ENCODE results near the gene STOML1.

Gene STOML1

DNA sequence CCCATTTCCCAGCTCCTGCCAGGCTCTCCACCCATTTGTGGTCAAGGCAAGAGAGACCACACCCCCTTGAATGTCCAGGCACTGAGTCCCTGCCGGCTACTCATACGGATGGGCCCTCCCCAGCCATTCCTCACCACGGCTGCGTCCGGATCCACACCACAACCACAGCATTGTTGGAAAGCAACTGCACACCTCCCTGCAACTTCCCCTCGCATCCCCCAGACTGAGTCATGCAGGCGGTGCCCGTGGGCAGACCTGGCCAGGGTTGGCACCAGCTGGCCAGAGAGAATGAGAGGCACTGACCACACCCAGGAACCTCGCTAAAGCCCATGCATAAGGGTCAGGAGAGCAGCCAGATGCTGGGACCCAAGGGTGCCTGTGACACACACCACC, 35.4 kb downstream of the STOML1 start:
- H4K20me1 ChIP-seq (ENCODE audit: insufficient read depth, low read length), result no peaks in the 10 kb centered on the region
- no peak overlapping the region for H3K27ac ChIP-seq (ENCODE audit: low read length)
- TF ChIP-seq EZH2phosphoT487 (IDR thresholded peaks at IDR 0.05; ENCODE audit: low read depth) (no peak), CTCF (IDR thresholded peaks at IDR 0.05; ENCODE audit: low read depth, low read length) (no peak)
- no peak overlapping the region for H3K4me2 ChIP-seq (ENCODE audit: low read length)
- no peak overlapping the region for H3K9ac ChIP-seq (ENCODE audit: low read length)
- H3K4me1 ChIP-seq (ENCODE audit: low read length), result peaks cover 10% of the 10 kb centered on the region
- no peaks in the 10 kb centered on the region for H3K79me2 ChIP-seq (ENCODE audit: low read length)
- H3K4me3 ChIP-seq (ENCODE audit: low read length), result no peak overlapping the region
- no peaks in the 10 kb centered on the region for H3K36me3 ChIP-seq (replicated peaks; ENCODE audit: low read depth, low read length)
- H3K27me3 ChIP-seq (ENCODE audit: low read depth, low read length), result no peaks in the 10 kb centered on the region
- H2AFZ ChIP-seq (ENCODE audit: low read depth, low read length), result no peak overlapping the region
- H3K9me3 ChIP-seq (ENCODE audit: insufficient read depth, low read length), result no peaks in the 10 kb centered on the region

GRCh38 chr15:73955861-73956742, 36.0 kb downstream of the STOML1 start:
- H3K9me3 ChIP-seq (ENCODE audit: insufficient read depth, low read length), result no peaks in the 10 kb centered on the region
- no peak overlapping the region for H3K9ac ChIP-seq (ENCODE audit: low read length)
- no peaks in the 10 kb centered on the region for H3K79me2 ChIP-seq (ENCODE audit: low read length)
- H4K20me1 ChIP-seq (ENCODE audit: insufficient read depth, low read length), result no peaks in the 10 kb centered on the region
- no peaks in the 10 kb centered on the region for H3K36me3 ChIP-seq (replicated peaks; ENCODE audit: low read depth, low read length)
- H3K4me2 ChIP-seq (ENCODE audit: low read length), result no peak overlapping the region
- no peak overlapping the region for H3K4me3 ChIP-seq (ENCODE audit: low read length)
- TF ChIP-seq CTCF (IDR thresholded peaks at IDR 0.05; ENCODE audit: low read depth, low read length) (no peak), EZH2phosphoT487 (IDR thresholded peaks at IDR 0.05; ENCODE audit: low read depth) (no peak)
- H2AFZ ChIP-seq (ENCODE audit: low read depth, low read length), result no peak overlapping the region
- H3K27me3 ChIP-seq (ENCODE audit: low read depth, low read length), result no peaks in the 10 kb centered on the region
- H3K4me1 ChIP-seq (ENCODE audit: low read length), result peaks cover 17% of the 10 kb centered on the region
- H3K27ac ChIP-seq (ENCODE audit: low read length), result no peak overlapping the region

DNA sequence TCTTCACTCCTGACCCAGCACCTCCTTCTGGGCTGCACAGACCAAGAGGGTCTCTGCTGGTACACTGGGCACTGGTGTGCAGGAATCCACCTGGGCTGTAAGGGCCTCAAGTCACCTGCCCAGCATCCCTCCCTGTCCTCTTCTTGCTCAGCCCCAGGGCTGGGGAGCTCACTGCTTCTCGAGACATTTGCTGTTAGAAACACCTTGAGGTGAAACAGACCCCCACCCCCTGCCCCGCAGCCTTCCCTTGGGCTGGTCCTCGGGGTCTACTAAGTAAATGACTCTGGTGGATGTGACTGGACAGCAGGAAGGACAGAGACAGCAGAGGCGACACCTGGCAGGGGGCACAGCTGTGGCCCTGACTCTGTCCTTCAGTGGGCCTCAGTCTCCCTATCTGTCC, 36.8 kb downstream of the STOML1 start:
- H3K4me3 ChIP-seq (ENCODE audit: low read length), result no peak overlapping the region
- no peak overlapping the region for H3K9ac ChIP-seq (ENCODE audit: low read length)
- H3K79me2 ChIP-seq (ENCODE audit: low read length), result no peaks in the 10 kb centered on the region
- H2AFZ ChIP-seq (ENCODE audit: low read depth, low read length), result no peak overlapping the region
- no peak overlapping the region for H3K27ac ChIP-seq (ENCODE audit: low read length)
- no peaks in the 10 kb centered on the region for H4K20me1 ChIP-seq (ENCODE audit: insufficient read depth, low read length)
- H3K36me3 ChIP-seq (replicated peaks; ENCODE audit: low read depth, low read length), result no peaks in the 10 kb centered on the region
- no peak for TF ChIP-seq CTCF (IDR thresholded peaks at IDR 0.05; ENCODE audit: low read depth, low read length)
- TF ChIP-seq EZH2phosphoT487 (IDR thresholded peaks at IDR 0.05; ENCODE audit: low read depth), result no peak
- no peak overlapping the region for H3K4me2 ChIP-seq (ENCODE audit: low read length)
- no peaks in the 10 kb centered on the region for H3K9me3 ChIP-seq (ENCODE audit: insufficient read depth, low read length)
- H3K4me1 ChIP-seq (ENCODE audit: low read length), result peaks cover 24% of the 10 kb centered on the region
- no peaks in the 10 kb centered on the region for H3K27me3 ChIP-seq (ENCODE audit: low read depth, low read length)

DNA sequence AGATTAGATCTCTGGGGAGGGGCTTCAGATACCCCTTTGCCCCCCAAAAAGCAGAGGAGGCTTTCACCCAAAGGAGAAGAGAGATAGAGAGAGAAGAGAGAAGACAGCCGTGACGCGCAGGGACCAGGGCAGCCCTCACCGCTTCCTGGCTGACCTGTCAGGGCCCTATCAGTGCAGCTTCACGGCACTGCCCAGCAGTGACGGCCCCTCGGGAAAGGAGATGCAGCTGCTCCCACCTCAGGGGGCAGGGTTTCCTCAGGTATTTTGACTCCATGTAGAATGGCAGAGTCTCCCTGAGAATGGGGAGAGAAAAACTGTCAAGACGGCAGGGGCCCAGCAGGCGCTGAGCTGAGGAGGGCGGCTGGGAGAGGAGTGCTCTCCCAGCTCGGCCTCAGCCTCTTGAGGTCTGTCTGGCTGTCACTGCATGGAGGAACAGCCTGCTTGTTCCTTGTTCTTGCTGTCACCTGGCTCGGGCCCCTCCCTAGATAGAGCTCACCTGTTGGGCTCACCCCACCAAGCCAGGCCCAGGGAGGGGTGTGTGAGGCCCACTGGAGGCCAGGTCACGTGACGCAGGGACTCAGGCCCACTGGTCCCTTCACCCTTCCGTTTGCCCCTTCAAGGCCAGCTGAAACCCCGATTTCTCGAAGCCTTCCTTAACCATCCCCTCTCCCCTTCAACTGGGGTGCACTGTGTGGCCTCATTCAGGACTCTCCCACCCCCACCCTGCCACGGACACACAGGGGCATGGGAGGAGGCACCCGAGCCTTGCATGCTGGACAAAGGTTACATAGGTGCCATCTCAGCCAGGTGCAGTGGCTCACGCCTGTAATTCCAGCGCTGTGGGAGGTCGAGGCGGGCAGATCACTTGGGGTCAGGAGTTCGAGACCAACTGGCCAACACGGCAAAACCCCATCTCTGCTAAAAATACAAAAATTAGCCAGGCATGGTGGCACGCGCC, 37.6 kb downstream of the STOML1 start:
- no peak for TF ChIP-seq CTCF (IDR thresholded peaks at IDR 0.05; ENCODE audit: low read depth, low read length)
- no peak for TF ChIP-seq EZH2phosphoT487 (IDR thresholded peaks at IDR 0.05; ENCODE audit: low read depth)
- Histone ChIP-seq H4K20me1 (ENCODE audit: insufficient read depth, low read length) (no peaks in the 10 kb centered on the region), H3K9me3 (ENCODE audit: insufficient read depth, low read length) (no peaks in the 10 kb centered on the region), H3K27ac (ENCODE audit: low read length) (no peak overlapping the region), H3K27me3 (ENCODE audit: low read depth, low read length) (no peaks in the 10 kb centered on the region), H3K4me3 (ENCODE audit: low read length) (no peak overlapping the region), H3K4me1 (ENCODE audit: low read length) (peaks cover 25% of the 10 kb centered on the region), H3K9ac (ENCODE audit: low read length) (no peak overlapping the region), H3K4me2 (ENCODE audit: low read length) (no peak overlapping the region), H2AFZ (ENCODE audit: low read depth, low read length) (no peak overlapping the region), H3K79me2 (ENCODE audit: low read length) (no peaks in the 10 kb centered on the region), H3K36me3 (replicated peaks; ENCODE audit: low read depth, low read length) (no peaks in the 10 kb centered on the region)

Measured in OCI-LY3 (cell line).